Measurements from ENCODE around the gene AKAP8.

GRCh38 chr19:15330801-15331418, 48.7 kb downstream of the AKAP8 start:
- no peak for TF ChIP-seq ZNF274 (IDR thresholded peaks at IDR 0.05; ENCODE audit: low read depth, low read length)
- TF ChIP-seq SUZ12 (IDR thresholded peaks at IDR 0.05; ENCODE audit: extremely low read depth, insufficient read depth, insufficient read length), result no peak

Data from NT2/D1 (cell line).